ENCODE data around the gene MRPL40.

GRCh38 chr22:19469421-19469820 lies 37.1 kb downstream of the MRPL40 start:
- TF ChIP-seq, protein P1, sequence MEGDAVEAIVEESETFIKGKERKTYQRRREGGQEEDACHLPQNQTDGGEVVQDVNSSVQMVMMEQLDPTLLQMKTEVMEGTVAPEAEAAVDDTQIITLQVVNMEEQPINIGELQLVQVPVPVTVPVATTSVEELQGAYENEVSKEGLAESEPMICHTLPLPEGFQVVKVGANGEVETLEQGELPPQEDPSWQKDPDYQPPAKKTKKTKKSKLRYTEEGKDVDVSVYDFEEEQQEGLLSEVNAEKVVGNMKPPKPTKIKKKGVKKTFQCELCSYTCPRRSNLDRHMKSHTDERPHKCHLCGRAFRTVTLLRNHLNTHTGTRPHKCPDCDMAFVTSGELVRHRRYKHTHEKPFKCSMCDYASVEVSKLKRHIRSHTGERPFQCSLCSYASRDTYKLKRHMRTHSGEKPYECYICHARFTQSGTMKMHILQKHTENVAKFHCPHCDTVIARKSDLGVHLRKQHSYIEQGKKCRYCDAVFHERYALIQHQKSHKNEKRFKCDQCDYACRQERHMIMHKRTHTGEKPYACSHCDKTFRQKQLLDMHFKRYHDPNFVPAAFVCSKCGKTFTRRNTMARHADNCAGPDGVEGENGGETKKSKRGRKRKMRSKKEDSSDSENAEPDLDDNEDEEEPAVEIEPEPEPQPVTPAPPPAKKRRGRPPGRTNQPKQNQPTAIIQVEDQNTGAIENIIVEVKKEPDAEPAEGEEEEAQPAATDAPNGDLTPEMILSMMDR (IDR thresholded peaks at IDR 0.05; ENCODE audit: extremely low read depth in 1 of 2, insufficient read depth in 1 of 2, low read depth in 1 of 2, low read length in 2 of 2): no peak
- TF ChIP-seq FOS (IDR thresholded peaks at IDR 0.05; ENCODE audit: borderline replicate concordance, insufficient read depth, low read length) (no peak), EZH2 (IDR thresholded peaks at IDR 0.05; ENCODE audit: borderline replicate concordance, low read depth, low read length, severe bottlenecking) (no peak), POLR2A (IDR thresholded peaks at IDR 0.05; ENCODE audit: low read depth, low read length) (no peak), POLR2AphosphoS5 (IDR thresholded peaks at IDR 0.05; ENCODE audit: insufficient read depth, low read depth, low read length) (no peak), JUN (IDR thresholded peaks at IDR 0.05; ENCODE audit: borderline replicate concordance, insufficient read depth, insufficient read length, low read depth) (no peak), MYC (IDR thresholded peaks at IDR 0.05; ENCODE audit: low read depth, low read length) (no peak), GATA2 (IDR thresholded peaks at IDR 0.05; ENCODE audit: insufficient read depth, insufficient read length, low read depth, low read length) (no peak)
- TF ChIP-seq, protein P2, sequence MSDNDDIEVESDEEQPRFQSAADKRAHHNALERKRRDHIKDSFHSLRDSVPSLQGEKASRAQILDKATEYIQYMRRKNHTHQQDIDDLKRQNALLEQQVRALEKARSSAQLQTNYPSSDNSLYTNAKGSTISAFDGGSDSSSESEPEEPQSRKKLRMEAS (IDR thresholded peaks at IDR 0.05; ENCODE audit: insufficient read depth, insufficient read length): no peak

Measured in endothelial cell of umbilical vein (primary cell).